OCI-LY7 (cell line): ENCODE measurements around the gene C1orf21. TPM values are rescaled to one million over a fixed set of nuclear protein-coding genes. Genes with fewer than 3 reads are reported as not detected.
"Not testable (repeated sequence)": the region's sequence is repeated elsewhere in the genome, so short reads cannot be mapped to it uniquely, and the experiment has no call there.

Experiments used
- BruUV-seq: library from RNA; stranded (reverse); fragments of 400-500 nt; replicated peaks from 2 replicates; lab custom pipeline; 2021; lab: Mats Ljungman, UMichigan
- CTCF ChIA-PET: fragments of 300-600 bp; sonication (Branson Sonifier 250); formaldehyde crosslinking; loops from one replicate; lab custom pipeline; 2022; ENCODE audit warnings: antibody characterized with exemption; ENCODE audit not compliant: unreplicated experiment; lab: Charles Lee
- POLR2A ChIA-PET: fragments of 300-600 bp; sonication (Branson Sonifier 250); formaldehyde crosslinking; loops from one replicate; lab custom pipeline; 2022; ENCODE audit warnings: antibody characterized with exemption; lab: Charles Lee
- DNase-seq: peaks from one replicate; pipeline ENCODE4 v3.0.0-alpha.2; 2015; ENCODE audit warnings: low spot score
- H2AFZ ChIP-seq: fragments of 200-600 bp; sonication (generic), shearing (Covaris generic); 2 replicates; pipeline ENCODE4 v1.6.1; 2014; ENCODE audit warnings: mild to moderate bottlenecking, antibody characterized with exemption, low read length, moderate library complexity
- H3K27ac ChIP-seq: fragments of 200-600 bp; sonication (generic); 2 replicates; pipeline ENCODE4 v1.5.1; 2014; ENCODE audit warnings: mixed run types, low read depth, mild to moderate bottlenecking, moderate library complexity, low read length, inconsistent platforms; ENCODE audit not compliant: poor library complexity, severe bottlenecking
- H3K36me3 ChIP-seq: fragments of 200-600 bp; sonication (generic); 2 replicates; pipeline ENCODE4 v1.6.1; 2014; ENCODE audit warnings: mild to moderate bottlenecking, antibody characterized with exemption, low read length, moderate library complexity, mixed read lengths; ENCODE audit not compliant: insufficient read depth
- H3K4me1 ChIP-seq: fragments of 200-600 bp; sonication (generic); 2 replicates; pipeline ENCODE4 v1.5.1; 2014; ENCODE audit warnings: mild to moderate bottlenecking, low read length; ENCODE audit not compliant: insufficient read depth, poor library complexity, severe bottlenecking
- H3K4me2 ChIP-seq: fragments of 200-600 bp; sonication (generic); 2 replicates; pipeline ENCODE4 v1.6.1; 2014; ENCODE audit warnings: mild to moderate bottlenecking, low read length
- H3K4me3 ChIP-seq: fragments of 200-600 bp; sonication (generic); 2 replicates; pipeline ENCODE4 v1.5.1; 2014; ENCODE audit warnings: mild to moderate bottlenecking, low read depth, low read length; ENCODE audit not compliant: poor library complexity, severe bottlenecking
- H3K79me2 ChIP-seq: fragments of 200-600 bp; sonication (generic); 2 replicates; pipeline ENCODE4 v1.6.1; 2016; ENCODE audit warnings: low read depth, mild to moderate bottlenecking, low read length, moderate library complexity, mixed read lengths; ENCODE audit not compliant: insufficient read depth
- H3K9me2 ChIP-seq: fragments of 200-600 bp; sonication (generic); 2 replicates; pipeline ENCODE4 v1.6.1; 2016; ENCODE audit warnings: mild to moderate bottlenecking, low read length, mixed read lengths; ENCODE audit not compliant: insufficient read depth
- H3K9me3 ChIP-seq: fragments of 200-600 bp; sonication (generic); 2 replicates; pipeline ENCODE4 v1.6.1; 2014; ENCODE audit warnings: mild to moderate bottlenecking, mixed run types, low read length, mixed read lengths
- H4K20me1 ChIP-seq: fragments of 200-600 bp; sonication (generic); 2 replicates; pipeline ENCODE4 v1.6.1; 2014; ENCODE audit warnings: mild to moderate bottlenecking, antibody characterized with exemption, low read length, moderate library complexity, mixed read lengths; ENCODE audit not compliant: insufficient read depth
- EZH2phosphoT487 ChIP-seq: fragments of 200-600 bp; sonication (generic); IDR thresholded peaks from 2 replicates; pipeline ENCODE4 v1.6.1; 2018; ENCODE audit warnings: low read depth, borderline replicate concordance, mild to moderate bottlenecking, mixed run types, antibody characterized with exemption, low read length, moderate library complexity, mixed read lengths
- intact Hi-C: fragments of 100-400 bp; cut with micrococcal nuclease; formaldehyde crosslinking; loops from one replicate; pipeline ENCODE4 v1.10.0; 2022; ENCODE audit not compliant: unreplicated experiment
- total RNA-seq, 2 experiments: library from RNA; depleted of rRNA in 1 of 2; stranded (reverse); fragments of >200 nt in 1 of 2; shearing (Covaris generic) in 1 of 2; gene quantifications; 2 replicates each; pipeline ENCODE4 v1.2.3, GENCODE V29; 2014 to 2022
- TF ChIP-seq, protein P1 (sequence below): fragments of 200-600 bp; sonication (generic); conservative IDR thresholded peaks from 2 replicates; pipeline ENCODE4 v1.5.1; 2014; ENCODE audit warnings: mild to moderate bottlenecking, antibody characterized with exemption, low read length, moderate library complexity, mixed read lengths

Gene C1orf21
- total RNA-seq, 2 experiments from 2014 or later = not detected

DNA sequence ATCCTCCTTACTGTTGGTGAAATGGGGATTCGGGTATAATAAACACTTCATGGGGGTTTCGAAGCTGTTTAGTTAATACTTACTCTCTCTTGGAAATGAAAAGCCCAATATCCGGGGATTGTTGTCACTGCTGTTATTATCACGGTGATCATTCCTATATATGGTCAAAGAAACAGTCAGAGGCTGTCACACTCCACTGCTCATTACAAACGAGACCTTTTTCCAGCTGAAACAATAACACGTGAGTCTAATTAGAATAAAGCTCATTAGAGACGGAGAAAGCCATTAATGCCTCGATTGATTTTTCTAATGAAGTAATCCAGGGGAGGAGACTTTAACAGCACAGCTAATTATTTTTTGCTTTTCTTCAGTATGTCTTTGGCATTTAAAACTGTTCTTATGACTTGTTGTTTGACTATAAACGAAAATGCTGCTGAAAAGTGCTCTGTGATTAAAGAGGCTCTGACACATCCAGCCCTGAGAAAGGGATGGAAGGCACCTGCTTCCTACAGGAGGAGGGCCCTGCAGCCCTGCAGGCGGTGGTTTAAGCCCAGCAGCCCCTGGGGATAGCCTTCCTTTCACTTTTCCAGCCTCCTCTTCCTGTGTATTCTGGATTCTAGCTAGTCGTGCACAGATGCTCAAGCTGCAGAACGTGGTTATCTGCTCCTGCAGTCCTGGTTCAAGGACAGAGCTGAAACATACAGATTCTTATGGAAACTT is 224.2 kb downstream of the C1orf21 start:
- Histone ChIP-seq H4K20me1 (no peaks in the 10 kb centered on the region), H3K4me2 (no peak overlapping the region), H2AFZ (no peak overlapping the region), H3K9me3 (no peaks in the 10 kb centered on the region), H3K9me2 (no peaks in the 10 kb centered on the region), H3K4me3 (no peak overlapping the region), H3K79me2 (no peaks in the 10 kb centered on the region), H3K4me1 (no peaks in the 10 kb centered on the region), H3K36me3 (no peaks in the 10 kb centered on the region), H3K27ac (no peak overlapping the region)
- no peak for DNase-seq
- ChIA-PET POLR2A (interaction anchor here (0.5 kb wide), 1 partner anchor 139 kb away, joined by 3 read pairs; no protein-coding TSS in a partner anchor), CTCF (no interaction called here)
- BruUV-seq = no TSS peak
- TF ChIP-seq EZH2phosphoT487 = no peak
- TF ChIP-seq, protein P1, sequence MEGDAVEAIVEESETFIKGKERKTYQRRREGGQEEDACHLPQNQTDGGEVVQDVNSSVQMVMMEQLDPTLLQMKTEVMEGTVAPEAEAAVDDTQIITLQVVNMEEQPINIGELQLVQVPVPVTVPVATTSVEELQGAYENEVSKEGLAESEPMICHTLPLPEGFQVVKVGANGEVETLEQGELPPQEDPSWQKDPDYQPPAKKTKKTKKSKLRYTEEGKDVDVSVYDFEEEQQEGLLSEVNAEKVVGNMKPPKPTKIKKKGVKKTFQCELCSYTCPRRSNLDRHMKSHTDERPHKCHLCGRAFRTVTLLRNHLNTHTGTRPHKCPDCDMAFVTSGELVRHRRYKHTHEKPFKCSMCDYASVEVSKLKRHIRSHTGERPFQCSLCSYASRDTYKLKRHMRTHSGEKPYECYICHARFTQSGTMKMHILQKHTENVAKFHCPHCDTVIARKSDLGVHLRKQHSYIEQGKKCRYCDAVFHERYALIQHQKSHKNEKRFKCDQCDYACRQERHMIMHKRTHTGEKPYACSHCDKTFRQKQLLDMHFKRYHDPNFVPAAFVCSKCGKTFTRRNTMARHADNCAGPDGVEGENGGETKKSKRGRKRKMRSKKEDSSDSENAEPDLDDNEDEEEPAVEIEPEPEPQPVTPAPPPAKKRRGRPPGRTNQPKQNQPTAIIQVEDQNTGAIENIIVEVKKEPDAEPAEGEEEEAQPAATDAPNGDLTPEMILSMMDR = no peak
- intact Hi-C loops = no loop called here

DNA sequence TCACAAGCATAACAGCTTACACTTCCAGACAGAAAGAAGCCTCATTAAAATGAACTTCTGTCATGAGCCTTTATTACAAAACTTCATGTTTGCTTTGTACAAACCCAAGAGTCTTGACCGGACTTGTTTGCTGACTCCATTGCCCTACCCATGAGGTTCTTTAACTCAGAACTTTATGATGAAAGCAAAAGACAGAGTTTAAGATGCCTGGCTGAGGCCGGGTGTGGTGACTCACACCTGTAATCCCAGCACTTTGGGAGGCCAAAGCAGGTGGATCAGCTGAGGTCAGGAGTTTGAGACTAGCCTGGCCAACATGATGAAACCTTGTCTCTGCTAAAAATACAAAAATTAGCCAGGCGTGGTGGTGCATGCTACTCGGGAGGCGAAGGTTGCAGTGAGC is 225.4 kb downstream of the C1orf21 start:
- H3K4me1 ChIP-seq, DNase-seq, H3K4me3 ChIP-seq, CTCF ChIA-PET, intact Hi-C loops, BruUV-seq, H2AFZ ChIP-seq, H3K36me3 ChIP-seq, H4K20me1 ChIP-seq, H3K79me2 ChIP-seq, H3K9me2 ChIP-seq, H3K27ac ChIP-seq, H3K4me2 ChIP-seq, H3K9me3 ChIP-seq: not testable (repeated sequence)
- POLR2A ChIA-PET = interaction anchor here (0.6 kb wide), 1 partner anchor 177 kb away, joined by 3 read pairs; no protein-coding TSS in a partner anchor

DNA sequence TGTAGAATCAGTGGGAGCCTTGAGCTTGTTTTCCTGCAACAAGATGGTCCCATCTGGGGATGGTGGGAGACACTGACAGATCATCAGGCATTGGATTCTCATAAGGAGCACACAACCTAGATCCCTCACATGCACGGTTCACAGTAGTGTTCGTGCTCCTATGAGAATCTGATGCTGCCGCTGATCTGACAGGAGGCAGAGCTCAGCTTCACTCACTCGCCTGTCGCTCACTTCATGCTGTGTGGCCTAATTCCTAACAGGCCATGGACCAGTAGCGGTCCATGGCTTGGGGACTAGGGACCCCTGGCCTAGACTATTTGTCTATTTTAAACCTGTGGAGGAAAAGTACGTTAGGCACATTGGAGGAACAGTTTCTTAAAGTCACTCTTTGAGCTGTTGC is 227.8 kb downstream of the C1orf21 start:
- Histone ChIP-seq H3K27ac (no peak overlapping the region), H3K4me3 (no peak overlapping the region), H3K36me3 (no peaks in the 10 kb centered on the region), H3K4me2 (no peak overlapping the region), H4K20me1 (no peaks in the 10 kb centered on the region), H3K9me2 (no peaks in the 10 kb centered on the region), H3K79me2 (no peaks in the 10 kb centered on the region), H3K4me1 (no peaks in the 10 kb centered on the region), H2AFZ (no peak overlapping the region), H3K9me3 (no peaks in the 10 kb centered on the region)
- TF ChIP-seq, protein P1 = no peak
- TF ChIP-seq EZH2phosphoT487 = no peak
- no TSS peak for BruUV-seq
- no peak for DNase-seq
- ChIA-PET CTCF (no interaction called here), POLR2A (no interaction called here)
- intact Hi-C loops = no loop called here
